Activated CD8-positive, alpha-beta T cell treated with anti-CD3 and anti-CD28 coated beads for 36 hours (primary cell): ENCODE data around the gene TCEA2. TPM values are rescaled to one million over a fixed set of nuclear protein-coding genes. Genes with fewer than 3 reads are reported as not detected.

Experiments
- ATAC-seq: fragments of 200-7000 bp; cut with Tn5 transposase; one replicate; pipeline ENCODE4 v1.10.0; 2021; ENCODE audit warnings: mild to moderate bottlenecking, moderate library complexity
- CTCF ChIA-PET: fragments of 350-600 bp; sonication (Branson Sonifier 250); formaldehyde crosslinking; loops from one replicate; lab custom pipeline; 2021; ENCODE audit warnings: antibody characterized with exemption; lab: Charles Lee
- POLR2A ChIA-PET: fragments of 350-600 bp; sonication (Branson Sonifier 250); formaldehyde crosslinking; loops from one replicate; lab custom pipeline; 2021; ENCODE audit warnings: antibody characterized with exemption; lab: Charles Lee
- DNase-seq: peaks from one replicate; pipeline ENCODE4 v3.0.0-alpha.2; 2020
- H3K27ac Mint-ChIP-seq: one replicate; pipeline ENCODE4 v1.8.0; 2021; ENCODE audit warnings: mild to moderate bottlenecking, mixed read lengths
- H3K27me3 Mint-ChIP-seq: one replicate; pipeline ENCODE4 v1.8.0; 2021; ENCODE audit warnings: mixed read lengths
- H3K36me3 Mint-ChIP-seq: one replicate; pipeline ENCODE4 v1.8.0; 2021; ENCODE audit warnings: low read depth, mixed read lengths
- H3K4me1 Mint-ChIP-seq: one replicate; pipeline ENCODE4 v1.8.0; 2021; ENCODE audit warnings: low read depth, mixed read lengths
- H3K4me3 Mint-ChIP-seq: one replicate; pipeline ENCODE4 v1.8.0; 2021; ENCODE audit warnings: mild to moderate bottlenecking, moderate library complexity, mixed read lengths
- H3K9me3 Mint-ChIP-seq: one replicate; pipeline ENCODE4 v1.8.0; 2021; ENCODE audit warnings: mixed read lengths
- CTCF ChIP-seq: fragments of 200-600 bp; IDR thresholded peaks from one replicate; pipeline ENCODE4 v1.8.0; 2022; ENCODE audit warnings: antibody characterized with exemption, mild to moderate bottlenecking
- intact Hi-C: fragments of 100-400 bp; cut with micrococcal nuclease; formaldehyde crosslinking; loops from one replicate; pipeline ENCODE4 v1.10.0; 2022
- total RNA-seq, 2 experiments: library from RNA; stranded (reverse); gene quantifications; one replicate each; pipeline ENCODE4 v1.2.3, GENCODE V29; 2021

TCEA2 gene
- total RNA-seq, 2 experiments from 2014 or later = 30.0 to 33.0 TPM

GRCh38 chr20:64044484-64045247, 18.3 kb upstream of the TCEA2 start:
- no peak for ATAC-seq
- peaks cover 21% of the 10 kb centered on the region for H3K4me1 Mint-ChIP-seq
- CTCF ChIA-PET = interaction anchor here (0.8 to 1.5 kb wide), 2 partner anchors 11 to 13 kb away, joined by 3 to 5 read pairs; no protein-coding TSS in a partner anchor
- no peak for DNase-seq
- H3K9me3 Mint-ChIP-seq = no peaks in the 10 kb centered on the region
- H3K27me3 Mint-ChIP-seq = peaks cover 26% of the 10 kb centered on the region
- no peak for TF ChIP-seq CTCF
- POLR2A ChIA-PET = interaction anchor here (0.8 to 1.1 kb wide), 3 partner anchors 12 to 31 kb away, joined by 3 read pairs; no protein-coding TSS in a partner anchor
- intact Hi-C loops = no loop called here
- no peaks in the 10 kb centered on the region for H3K36me3 Mint-ChIP-seq
- no peak overlapping the region for H3K27ac Mint-ChIP-seq
- H3K4me3 Mint-ChIP-seq = no peak overlapping the region

GRCh38 chr20:64045346-64046011, 17.5 kb upstream of the TCEA2 start:
- H3K4me1 Mint-ChIP-seq = peaks cover 16% of the 10 kb centered on the region
- no peak overlapping the region for H3K4me3 Mint-ChIP-seq
- no peak overlapping the region for H3K27ac Mint-ChIP-seq
- TF ChIP-seq CTCF = no peak
- CTCF ChIA-PET = no interaction called here
- DNase-seq = no peak
- no peaks in the 10 kb centered on the region for H3K9me3 Mint-ChIP-seq
- no peak for ATAC-seq
- no peaks in the 10 kb centered on the region for H3K36me3 Mint-ChIP-seq
- H3K27me3 Mint-ChIP-seq = peaks cover 31% of the 10 kb centered on the region
- POLR2A ChIA-PET = interaction anchor here (0.8 to 2.0 kb wide), 3 partner anchors 7 to 13 kb away, joined by 3 to 7 read pairs (median 3); no protein-coding TSS in a partner anchor
- intact Hi-C loops = no loop called here

GRCh38 chr20:64047046-64047389, 16.0 kb upstream of the TCEA2 start:
- no peak for DNase-seq

GRCh38 chr20:64047968-64048401, 15.0 kb upstream of the TCEA2 start:
- ChIA-PET POLR2A (interaction anchor here (1.0 to 2.0 kb wide), 2 partner anchors 10 to 15 kb away, joined by 3 to 7 read pairs; partner anchors contain the start of gene TCEA2), CTCF (no interaction called here)
- Mint-ChIP-seq H3K27me3 (peaks cover 40% of the 10 kb centered on the region), H3K36me3 (no peaks in the 10 kb centered on the region), H3K4me1 (peaks cover 10% of the 10 kb centered on the region), H3K9me3 (no peaks in the 10 kb centered on the region), H3K4me3 (no peak overlapping the region), H3K27ac (no peak overlapping the region)
- intact Hi-C loops = no loop called here
- ATAC-seq = peak; percentile 13
- no peak for DNase-seq
- TF ChIP-seq CTCF = no peak

More at GRCh38 chr20:64047046-64047389, 16.0 kb upstream of the TCEA2 start:
- no peak for ATAC-seq
- peaks cover 40% of the 10 kb centered on the region for H3K27me3 Mint-ChIP-seq
- intact Hi-C loops = no loop called here
- no peaks in the 10 kb centered on the region for H3K36me3 Mint-ChIP-seq
- TF ChIP-seq CTCF = no peak
- no peak overlapping the region for H3K27ac Mint-ChIP-seq
- H3K4me3 Mint-ChIP-seq = no peak overlapping the region
- H3K4me1 Mint-ChIP-seq = peaks cover 12% of the 10 kb centered on the region
- CTCF ChIA-PET = no interaction called here
- H3K9me3 Mint-ChIP-seq = no peaks in the 10 kb centered on the region
- POLR2A ChIA-PET = interaction anchor here (1.0 to 2.0 kb wide), 2 partner anchors 9 to 16 kb away, joined by 3 to 7 read pairs; partner anchors contain the start of gene TCEA2
